Fibroblast of skin of left biceps (primary cell): Measurements from ENCODE around the gene BCR.

ENCODE experiments used
- DNase-seq, 2 experiments: peaks; one replicate each; pipeline ENCODE4 v3.0.0-alpha.2; 2013; ENCODE audit warnings: low read depth in 2 of 2

The BCR gene

GRCh38 chr22:23199159-23199558, 18.9 kb downstream of the BCR start:
- no peak for DNase-seq

DNA sequence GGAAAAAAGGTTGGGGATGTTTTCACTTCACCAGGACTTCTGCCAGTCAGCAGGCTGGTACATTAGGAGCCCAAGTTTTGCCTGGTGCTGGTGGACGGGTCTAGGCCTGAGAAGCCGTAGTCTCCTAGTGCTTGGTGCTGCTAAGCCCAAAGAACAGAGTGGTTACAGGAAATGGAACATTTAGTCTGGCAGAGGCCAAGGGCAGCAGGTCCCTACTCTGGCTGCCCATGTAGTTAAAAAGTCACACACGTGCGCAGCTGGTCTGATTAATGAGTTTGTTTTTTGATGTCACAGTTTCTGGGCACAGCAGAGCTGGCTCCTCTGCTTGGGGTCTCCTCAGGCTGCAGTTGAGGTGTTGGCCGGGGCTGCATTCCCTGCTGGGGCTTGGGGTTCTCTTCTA, 20.6 kb downstream of the BCR start:
- DNase-seq, result no peak

DNA sequence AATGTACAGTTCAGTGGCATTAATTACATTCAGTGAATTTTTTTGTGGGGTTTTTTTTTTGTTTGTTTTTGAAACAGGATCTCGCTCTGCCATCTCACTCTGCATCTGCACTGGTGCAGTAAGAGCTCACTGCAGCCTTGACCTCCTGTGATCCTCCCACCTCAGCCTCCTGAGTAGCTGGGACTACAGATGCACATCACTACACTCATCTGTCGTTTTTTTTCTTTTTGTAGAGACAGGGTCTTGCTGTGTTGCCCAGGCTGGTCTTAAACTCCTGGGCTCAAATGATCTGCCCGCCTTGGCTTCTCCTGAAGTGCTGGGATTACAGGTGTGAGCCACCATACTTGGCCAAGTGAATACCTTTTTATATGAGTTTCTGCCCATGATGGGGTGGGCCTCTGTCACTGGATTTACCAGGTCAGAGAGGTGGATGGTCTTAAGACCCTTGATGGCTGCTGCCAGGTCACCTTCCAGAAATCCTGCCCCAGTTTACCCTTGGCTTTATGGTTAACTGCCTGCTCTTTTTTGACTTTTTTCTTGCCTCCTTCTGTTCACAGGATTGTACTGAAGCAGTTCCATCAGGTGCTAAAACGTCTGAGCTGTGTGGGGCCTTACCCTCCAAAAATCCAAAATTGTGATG, 22.6 kb downstream of the BCR start:
- DNase-seq, result no peak

GRCh38 chr22:23203452-23204124, 23.3 kb downstream of the BCR start:
- no peak for DNase-seq

GRCh38 chr22:23204125-23204488, 23.8 kb downstream of the BCR start:
- no peak for DNase-seq

GRCh38 chr22:23204541-23205157, 24.3 kb downstream of the BCR start:
- DNase-seq, result no peak

- no peak for DNase-seq
Observed at GRCh38 chr22:23205339-23206049, 25.2 kb downstream of the BCR start.

GRCh38 chr22:23206915-23207314, 26.6 kb downstream of the BCR start:
- DNase-seq, result no peak

DNA sequence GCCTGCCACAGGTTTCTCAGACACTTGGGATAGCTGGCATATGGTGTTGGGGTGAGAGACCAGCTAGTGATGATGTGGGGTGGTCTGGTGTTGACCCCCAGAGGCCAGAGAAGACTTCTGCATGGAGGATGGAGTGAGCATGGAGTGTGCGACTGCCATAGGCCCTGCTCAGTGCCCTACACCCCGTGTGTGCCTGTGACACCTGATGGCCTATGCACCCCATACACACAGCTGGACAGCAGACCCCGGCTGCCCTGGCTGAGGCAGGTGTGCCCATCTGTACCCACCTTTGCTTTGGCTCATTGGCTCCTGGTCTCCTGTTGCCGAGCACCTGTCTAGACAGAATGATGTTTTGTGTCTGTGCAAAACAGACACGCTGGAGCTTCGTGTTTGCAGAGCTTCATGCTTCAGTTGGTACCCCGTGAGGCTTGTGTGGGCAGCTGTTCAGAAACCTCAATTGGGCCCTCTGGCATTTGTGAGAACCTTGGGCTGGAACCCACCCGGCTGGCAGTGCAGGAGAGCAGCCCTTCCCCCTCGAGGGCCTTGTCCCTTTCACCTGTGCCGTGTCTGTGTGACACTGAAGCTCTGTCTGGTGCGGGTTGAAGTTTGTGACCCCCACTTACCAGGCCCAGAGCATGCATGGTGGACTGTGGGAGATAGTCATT, 27.6 kb downstream of the BCR start:
- no peak for DNase-seq

DNA sequence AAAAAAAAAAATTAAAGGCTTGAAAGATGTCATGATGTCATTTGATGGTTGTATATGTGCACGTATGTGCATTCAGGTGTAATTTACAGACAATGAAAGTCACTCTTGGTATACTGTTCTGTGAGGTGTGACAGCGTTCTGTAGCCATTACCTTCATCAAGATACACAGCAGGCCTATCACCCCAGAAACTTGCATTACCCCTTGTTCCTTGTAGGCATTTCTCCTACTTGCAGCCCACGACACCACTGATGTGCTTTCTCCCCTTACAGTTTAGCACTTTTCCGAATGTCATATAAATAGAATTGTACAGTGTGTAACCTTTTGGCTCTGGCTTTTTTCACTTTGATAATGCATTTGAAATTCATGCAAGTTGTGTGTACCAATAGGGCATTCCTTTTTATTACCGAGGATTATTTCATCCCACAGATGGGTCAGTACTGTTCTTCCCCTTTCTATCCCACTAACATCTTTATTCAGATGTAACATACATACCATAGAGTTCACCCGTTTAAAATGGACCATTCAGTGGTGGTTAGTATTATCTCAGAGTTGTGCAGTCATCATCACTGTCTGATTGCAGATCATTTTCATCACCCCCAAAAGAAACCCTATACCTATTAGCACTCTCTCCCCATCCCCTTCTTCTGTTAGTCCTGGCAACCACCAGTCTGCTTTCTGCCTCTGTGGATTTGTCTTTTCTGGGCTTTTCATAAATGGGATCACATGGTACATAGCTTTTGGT, 30.3 kb downstream of the BCR start:
- DNase-seq, result no peak

- DNase-seq, result no peak
Observed at GRCh38 chr22:23211622-23212021, 31.3 kb downstream of the BCR start.

GRCh38 chr22:23212061-23213021, 32.0 kb downstream of the BCR start:
- DNase-seq, result no peak

DNA sequence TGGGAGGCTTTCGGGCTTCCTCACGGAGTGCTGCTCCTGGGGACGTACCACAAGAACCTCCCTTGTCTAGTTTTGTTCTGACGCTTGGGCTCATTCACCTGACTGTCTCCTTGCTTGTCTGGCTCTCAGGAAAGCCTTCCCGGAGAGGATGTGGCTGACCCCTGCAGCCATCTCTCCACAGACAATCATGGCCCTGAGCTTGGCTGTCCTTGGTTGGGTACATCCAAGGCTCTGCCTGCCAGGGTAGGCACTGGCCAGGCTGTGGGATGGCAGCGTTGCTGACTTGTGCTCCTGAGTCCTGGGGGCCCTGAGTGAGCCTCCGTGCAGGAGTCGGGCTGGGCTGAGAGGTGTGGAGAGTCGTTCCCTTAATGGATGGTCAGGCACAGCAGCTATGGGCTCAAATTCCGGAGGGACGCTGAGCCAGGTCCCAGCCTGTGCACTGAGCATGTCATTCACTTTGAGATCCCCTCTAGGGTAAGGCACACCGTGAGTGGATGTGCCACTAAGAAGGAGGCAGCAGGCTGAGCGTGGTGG, 32.8 kb downstream of the BCR start:
- DNase-seq, result no peak

DNA sequence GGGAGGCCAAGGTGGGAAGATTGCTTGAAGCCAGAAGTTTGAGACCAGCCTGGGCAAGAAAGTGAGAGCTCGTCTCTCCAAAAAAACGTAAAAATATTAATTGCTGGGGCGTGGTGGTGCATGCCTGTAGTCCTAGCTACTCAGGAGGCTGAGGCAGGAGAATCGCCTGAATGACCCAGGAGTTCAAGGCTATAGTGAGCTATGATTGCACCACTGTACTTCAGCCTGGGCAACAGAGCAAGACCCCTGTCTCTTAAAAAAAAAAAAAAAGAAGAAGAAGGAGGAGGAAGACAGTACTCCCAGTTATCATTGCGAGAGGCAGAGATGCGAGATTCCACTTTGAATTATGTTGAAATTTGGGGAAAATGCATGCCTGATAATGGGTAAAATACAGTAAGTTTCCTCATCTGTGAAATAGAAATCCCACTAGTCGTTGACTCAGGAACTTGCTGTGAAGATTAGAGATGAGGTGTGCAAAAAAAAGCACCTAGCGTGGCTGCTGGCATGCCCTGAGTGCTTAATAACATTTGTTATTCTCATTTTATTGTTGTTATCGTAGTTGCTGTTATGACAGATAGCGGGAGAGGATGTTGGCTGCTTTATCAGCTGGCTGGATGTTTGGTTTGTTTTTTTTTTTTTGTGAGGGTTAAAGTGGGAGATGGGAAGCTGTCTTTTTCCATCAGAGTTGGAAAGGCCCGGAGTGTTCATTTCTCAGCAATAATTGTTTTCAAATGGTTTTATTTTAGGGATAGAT, 33.4 kb downstream of the BCR start:
- DNase-seq, result no peak

GRCh38 chr22:23214398-23214797, 34.1 kb downstream of the BCR start:
- no peak for DNase-seq

DNA sequence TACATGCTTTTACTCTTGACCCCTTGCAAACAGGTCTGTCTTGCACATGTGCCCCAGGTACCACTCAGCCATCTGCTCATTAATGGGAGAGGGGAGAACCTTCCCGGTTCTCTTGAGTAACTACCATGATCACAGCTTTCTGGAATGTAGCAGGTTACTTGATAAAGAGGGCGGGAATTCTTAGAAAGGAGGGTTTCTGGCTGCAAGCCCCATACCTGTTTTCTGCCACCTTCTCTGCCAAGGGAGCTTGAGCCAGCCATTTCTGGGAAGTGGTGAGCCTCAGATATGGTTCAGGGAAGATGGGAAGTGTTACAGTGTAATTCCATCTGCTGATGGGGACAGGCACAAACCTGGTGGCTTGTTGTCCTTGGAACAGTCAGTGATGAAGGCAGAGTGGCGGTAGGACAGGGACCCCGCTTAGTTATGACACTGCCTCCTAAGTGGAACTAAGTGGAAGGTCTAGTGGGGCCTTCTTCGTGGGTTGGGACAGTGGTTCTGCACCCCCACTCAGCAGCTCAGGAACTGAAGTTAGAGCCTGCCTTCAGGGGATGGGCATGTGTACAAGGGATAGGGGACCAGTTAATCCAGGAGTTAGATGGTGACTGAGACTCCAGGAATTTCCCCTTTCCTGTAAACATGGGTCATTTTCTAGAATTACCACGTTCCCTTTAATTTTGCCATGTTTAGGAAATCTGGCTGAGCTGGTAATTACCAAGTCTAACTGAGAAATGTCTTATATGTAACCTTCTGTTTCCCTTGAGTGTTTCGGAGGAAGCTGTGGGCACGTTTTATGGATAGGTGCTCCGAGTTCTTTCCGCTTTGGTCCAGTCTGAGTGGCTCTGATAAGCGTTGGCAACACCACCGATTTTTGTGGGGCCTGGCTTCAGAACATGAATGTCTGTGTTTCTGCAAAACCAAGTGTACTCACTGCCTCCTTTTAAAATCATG, 35.3 kb downstream of the BCR start:
- DNase-seq, result no peak

GRCh38 chr22:23216461-23217170, 36.3 kb downstream of the BCR start:
- no peak for DNase-seq
